Trophoblast cell (in vitro differentiated cells and primary cell): Measurements from ENCODE around the gene SUSD1.

ENCODE experiments used
- DNase-seq, 2 donors: peaks; one replicate each; pipeline ENCODE4 v3.0.0-alpha.2; 2016
- H2AFZ ChIP-seq: 2 replicates; pipeline ENCODE4 v1.6.1; 2013; ENCODE audit warnings: low read length, moderate library complexity, mild to moderate bottlenecking; ENCODE audit not compliant: insufficient read depth, poor library complexity
- H2AK5ac ChIP-seq: 2 replicates; pipeline ENCODE4 v1.6.1; 2013; ENCODE audit warnings: mild to moderate bottlenecking, low read length
- H2BK120ac ChIP-seq: 2 replicates; pipeline ENCODE4 v1.6.1; 2013; ENCODE audit warnings: low read length, mild to moderate bottlenecking, moderate library complexity; ENCODE audit not compliant: insufficient read depth, poor library complexity
- H2BK12ac ChIP-seq: 2 replicates; pipeline ENCODE4 v1.6.1; 2013; ENCODE audit warnings: mild to moderate bottlenecking, low read length, moderate library complexity
- H2BK5ac ChIP-seq: 2 replicates; pipeline ENCODE4 v1.6.1; 2013; ENCODE audit warnings: low read length, low read depth, moderate library complexity, mild to moderate bottlenecking; ENCODE audit not compliant: poor library complexity
- H3K14ac ChIP-seq: 2 replicates; pipeline ENCODE4 v1.6.1; 2013; ENCODE audit warnings: mild to moderate bottlenecking, low read length
- H3K18ac ChIP-seq: 2 replicates; pipeline ENCODE4 v1.6.1; 2013; ENCODE audit warnings: mild to moderate bottlenecking, low read length
- H3K23ac ChIP-seq: 2 replicates; pipeline ENCODE4 v1.6.1; 2013; ENCODE audit warnings: low read length
- H3K27ac ChIP-seq: 2 replicates; pipeline ENCODE4 v1.5.1; 2013; ENCODE audit warnings: low read depth, mild to moderate bottlenecking, inconsistent platforms, low read length, moderate library complexity
- H3K27me3 ChIP-seq: 2 replicates; pipeline ENCODE4 v1.6.1; 2013; ENCODE audit warnings: inconsistent platforms, mild to moderate bottlenecking, low read length, moderate library complexity; ENCODE audit not compliant: insufficient read depth
- H3K36me3 ChIP-seq, 2 experiments: 1 replicate in 1 of 2; 2 replicates in 1 of 2; pipeline ENCODE4 v1.6.1; 2013; ENCODE audit warnings: low read length in 2 of 2, mild to moderate bottlenecking in 2 of 2, moderate library complexity in 1 of 2; ENCODE audit not compliant: insufficient read depth in 2 of 2, control insufficient read depth in 1 of 2
- H3K4ac ChIP-seq: 2 replicates; pipeline ENCODE4 v1.6.1; 2013; ENCODE audit warnings: low read depth, mild to moderate bottlenecking, low read length, moderate library complexity
- H3K4me1 ChIP-seq, 2 experiments: 1 replicate in 1 of 2; 2 replicates in 1 of 2; pipeline ENCODE4 v1.6.1; 2013; ENCODE audit warnings: low read length in 2 of 2, mild to moderate bottlenecking in 2 of 2, moderate library complexity in 1 of 2; ENCODE audit not compliant: insufficient read depth in 2 of 2, control insufficient read depth in 1 of 2
- H3K4me2 ChIP-seq: 2 replicates; pipeline ENCODE4 v1.6.1; 2013; ENCODE audit warnings: inconsistent platforms, mild to moderate bottlenecking, low read length, moderate library complexity
- H3K4me3 ChIP-seq: 2 replicates; pipeline ENCODE4 v1.5.1; 2013; ENCODE audit warnings: mild to moderate bottlenecking, low read depth, low read length, inconsistent platforms
- H3K79me1 ChIP-seq: one replicate; pipeline ENCODE4 v1.6.1; 2013; ENCODE audit warnings: low read length
- H3K79me2 ChIP-seq: 2 replicates; pipeline ENCODE4 v1.6.1; 2013; ENCODE audit warnings: low read length, mild to moderate bottlenecking; ENCODE audit not compliant: control insufficient read depth, insufficient read depth, poor library complexity
- H3K9ac ChIP-seq: 2 replicates; pipeline ENCODE4 v1.6.1; 2013; ENCODE audit warnings: mild to moderate bottlenecking, low read length
- H3K9me3 ChIP-seq: 2 replicates; pipeline ENCODE4 v1.6.1; 2013; ENCODE audit warnings: low read depth, mild to moderate bottlenecking, control low read depth, inconsistent platforms, low read length; ENCODE audit not compliant: insufficient read depth
- H4K12ac ChIP-seq: 2 replicates; pipeline ENCODE4 v1.6.1; 2013; ENCODE audit warnings: low read depth, mild to moderate bottlenecking, low read length, moderate library complexity
- H4K8ac ChIP-seq: 2 replicates; pipeline ENCODE4 v1.6.1; 2013; ENCODE audit warnings: low read depth, mild to moderate bottlenecking, low read length, moderate library complexity
- H4K91ac ChIP-seq: one replicate; pipeline ENCODE4 v1.6.1; 2013; ENCODE audit warnings: low read depth, mild to moderate bottlenecking, low read length, moderate library complexity
- WGBS: extraction: QIAGEN DNeasy Blood & Tissue Kit; methylation state at CpG from one replicate; pipeline ENCODE4 v1.1.7; 2013; ENCODE audit warnings: missing lambda C conversion rate; ENCODE audit not compliant: insufficient read length, insufficient coverage; ENCODE audit errors: extremely low coverage; 5-methylcytosine and 5-hydroxymethylcytosine counted together

The SUSD1 gene

DNA sequence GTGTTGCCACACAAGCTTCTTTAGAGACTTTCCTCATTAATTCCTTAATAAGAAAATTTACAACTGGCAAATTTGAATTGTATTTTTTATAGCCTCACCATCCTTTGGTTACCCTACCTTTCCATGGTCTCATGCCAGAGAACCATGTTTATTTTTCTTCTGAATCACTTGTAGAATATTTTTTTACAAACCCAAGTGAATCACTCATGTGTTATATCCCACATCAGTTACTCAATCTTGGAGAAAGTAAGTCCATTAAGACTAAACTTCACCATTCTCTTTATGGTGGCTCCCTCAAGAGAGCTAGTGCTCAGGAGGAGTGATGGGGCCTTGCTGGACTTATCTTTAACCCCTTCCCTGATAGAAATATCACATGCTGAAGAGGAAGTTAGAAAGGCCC is 128.9 kb downstream of the SUSD1 start:
- peaks cover 0 to 2% of the 10 kb centered on the region in 2 experiments for H3K36me3 ChIP-seq
- H3K4me1 ChIP-seq, result peaks cover 17 to 19% of the 10 kb centered on the region in 2 experiments
- no peak overlapping the region for H4K91ac ChIP-seq
- H3K4me3 ChIP-seq, result no peak overlapping the region
- no peak overlapping the region for H3K18ac ChIP-seq
- peaks cover 2% of the 10 kb centered on the region for H3K79me2 ChIP-seq
- H2BK12ac ChIP-seq, result no peak overlapping the region
- no peaks in the 10 kb centered on the region for H3K9me3 ChIP-seq
- DNase-seq, result no peak
- no peak overlapping the region for H3K9ac ChIP-seq
- H3K4me2 ChIP-seq, result no peak overlapping the region
- H3K27me3 ChIP-seq, result no peaks in the 10 kb centered on the region
- H2BK120ac ChIP-seq, result no peak overlapping the region
- no peak overlapping the region for H2BK5ac ChIP-seq
- H2AFZ ChIP-seq, result no peak overlapping the region
- no peak overlapping the region for H3K27ac ChIP-seq
- H4K8ac ChIP-seq, result no peak overlapping the region
- H3K14ac ChIP-seq, result no peak overlapping the region
- peaks cover 14% of the 10 kb centered on the region for H3K79me1 ChIP-seq
- no peak overlapping the region for H2AK5ac ChIP-seq
- no peak overlapping the region for H4K12ac ChIP-seq
- H3K4ac ChIP-seq, result no peak overlapping the region
- no peak overlapping the region for H3K23ac ChIP-seq

GRCh38 chr9:112044881-112045280 is 130.2 kb downstream of the SUSD1 start:
- H4K12ac ChIP-seq, result no peak overlapping the region
- H3K27ac ChIP-seq, result no peak overlapping the region
- DNase-seq, result no peak
- no peaks in the 10 kb centered on the region for H3K27me3 ChIP-seq
- no peak overlapping the region for H2AK5ac ChIP-seq
- no peak overlapping the region for H3K4me2 ChIP-seq
- H3K4me3 ChIP-seq, result no peak overlapping the region
- H3K9ac ChIP-seq, result no peak overlapping the region
- no peak overlapping the region for H2BK5ac ChIP-seq
- H3K4me1 ChIP-seq, result peaks cover 9 to 12% of the 10 kb centered on the region in 2 experiments
- peaks cover 11% of the 10 kb centered on the region for H3K79me1 ChIP-seq
- no peaks in the 10 kb centered on the region for H3K9me3 ChIP-seq
- no peak overlapping the region for H2AFZ ChIP-seq
- no peak overlapping the region for H3K23ac ChIP-seq
- H3K18ac ChIP-seq, result no peak overlapping the region
- H2BK12ac ChIP-seq, result no peak overlapping the region
- H2BK120ac ChIP-seq, result no peak overlapping the region
- no peaks in the 10 kb centered on the region for H3K79me2 ChIP-seq
- no peak overlapping the region for H3K14ac ChIP-seq
- H4K8ac ChIP-seq, result no peak overlapping the region
- H4K91ac ChIP-seq, result no peak overlapping the region
- H3K36me3 ChIP-seq, result peaks cover 0 to 2% of the 10 kb centered on the region in 2 experiments
- WGBS, result no CpG with 5 or more reads among the region's 4 CpGs
- H3K4ac ChIP-seq, result no peak overlapping the region

GRCh38 chr9:112044186-112044585 is 130.9 kb downstream of the SUSD1 start:
- Histone ChIP-seq H2AK5ac (no peak overlapping the region), H3K4me2 (no peak overlapping the region)

DNA sequence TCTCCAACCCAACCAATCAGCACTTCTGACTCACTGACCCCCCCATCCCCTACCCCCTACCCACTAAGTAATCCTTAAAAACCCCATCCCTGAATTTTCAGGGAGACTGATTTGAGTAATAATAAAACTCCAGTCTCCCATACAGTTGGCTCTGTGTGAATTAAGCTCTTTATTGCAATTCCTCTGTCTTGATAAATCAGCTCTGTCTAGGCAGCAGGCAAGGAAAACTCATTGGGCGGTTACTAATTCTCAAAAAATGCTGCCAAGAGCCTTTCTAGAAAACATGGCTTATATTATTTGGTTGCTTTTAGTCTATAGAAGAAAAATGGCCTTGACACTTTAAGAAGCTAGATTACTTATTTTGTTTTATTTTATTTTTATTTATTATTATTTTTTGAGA is 131.7 kb downstream of the SUSD1 start:
- H2AK5ac ChIP-seq, result peak overlapping the region; percentile 70
- H3K4me2 ChIP-seq, result no peak overlapping the region
- peak overlapping the region; percentile 60 for H4K91ac ChIP-seq
- no peak overlapping the region for H3K9ac ChIP-seq
- H3K79me1 ChIP-seq, result peaks cover 11% of the 10 kb centered on the region
- no peak overlapping the region for H2BK120ac ChIP-seq
- H3K36me3 ChIP-seq, result peaks cover 5 to 6% of the 10 kb centered on the region in 2 experiments
- H3K23ac ChIP-seq, result no peak overlapping the region
- H3K18ac ChIP-seq, result no peak overlapping the region
- no peak overlapping the region for H3K4me3 ChIP-seq
- no peak overlapping the region for H2BK5ac ChIP-seq
- no peaks in the 10 kb centered on the region for H3K27me3 ChIP-seq
- H3K27ac ChIP-seq, result no peak overlapping the region
- WGBS, result no CpG with 5 or more reads among the region's 1 CpG
- no peak overlapping the region for H3K14ac ChIP-seq
- no peak overlapping the region for H2AFZ ChIP-seq
- peaks cover 9 to 12% of the 10 kb centered on the region in 2 experiments for H3K4me1 ChIP-seq
- H3K79me2 ChIP-seq, result no peaks in the 10 kb centered on the region
- no peaks in the 10 kb centered on the region for H3K9me3 ChIP-seq
- H4K8ac ChIP-seq, result no peak overlapping the region
- H3K4ac ChIP-seq, result no peak overlapping the region
- no peak overlapping the region for H4K12ac ChIP-seq
- DNase-seq, result no peak
- H2BK12ac ChIP-seq, result peak overlapping the region; percentile 88

More at GRCh38 chr9:112044186-112044585, 130.9 kb downstream of the SUSD1 start:
- Histone ChIP-seq H3K14ac (no peak overlapping the region), H2AFZ (no peak overlapping the region), H3K36me3 (peaks cover 5 to 6% of the 10 kb centered on the region in 2 experiments), H3K9me3 (no peaks in the 10 kb centered on the region), H4K8ac (no peak overlapping the region), H3K79me1 (peaks cover 11% of the 10 kb centered on the region), H3K9ac (no peak overlapping the region), H3K4ac (no peak overlapping the region), H4K91ac (no peak overlapping the region), H3K4me1 (peaks cover 9 to 12% of the 10 kb centered on the region in 2 experiments), H3K4me3 (no peak overlapping the region), H2BK12ac (no peak overlapping the region), H2BK120ac (no peak overlapping the region), H3K23ac (no peak overlapping the region), H3K79me2 (no peaks in the 10 kb centered on the region), H4K12ac (no peak overlapping the region), H3K18ac (no peak overlapping the region), H2BK5ac (no peak overlapping the region), H3K27ac (no peak overlapping the region), H3K27me3 (no peaks in the 10 kb centered on the region)
- no peak for DNase-seq
